Astrocyte of the spinal cord (primary cell): ENCODE measurements around the gene PIK3R3.

Experiments
- DNase-seq: peaks from one replicate; pipeline ENCODE4 v3.0.0; 2011; ENCODE audit warnings: low read depth, low spot score
- H3K4me3 ChIP-seq: 2 replicates; pipeline ENCODE4 v1.5.1; 2011; ENCODE audit warnings: low read depth, mild to moderate bottlenecking, low read length, moderate library complexity
- CTCF ChIP-seq: IDR thresholded peaks from 2 replicates; pipeline ENCODE4 v1.5.1; 2012; ENCODE audit warnings: low read depth, mild to moderate bottlenecking, low read length, inconsistent platforms
- in situ Hi-C: cut with HindIII; loops from 2 replicates; pipeline ENCODE4 v1.10.0; 2017; ENCODE audit warnings: low sequenced_read_pairs

The PIK3R3 gene

GRCh38 chr1:46076343-46076742 is 56.1 kb downstream of the PIK3R3 start:
- no peak for TF ChIP-seq CTCF
- H3K4me3 ChIP-seq, result no peak overlapping the region
- no peak for DNase-seq
- in situ Hi-C loops, result no loop called here

- H3K4me3 ChIP-seq, result no peak overlapping the region
- no peak for DNase-seq
- no peak for TF ChIP-seq CTCF
- in situ Hi-C loops, result no loop called here
These were observed 59.5 kb downstream of the PIK3R3 start for GRCh38 chr1:46072975-46073374.

GRCh38 chr1:46070164-46070814 is 62.1 kb downstream of the PIK3R3 start:
- TF ChIP-seq CTCF, result no peak
- in situ Hi-C loops, result no loop called here
- DNase-seq, result no peak
- no peak overlapping the region for H3K4me3 ChIP-seq

GRCh38 chr1:46068525-46068924 is 63.9 kb downstream of the PIK3R3 start:
- TF ChIP-seq CTCF, result no peak
- DNase-seq, result no peak
- in situ Hi-C loops, result no loop called here
- no peak overlapping the region for H3K4me3 ChIP-seq

- TF ChIP-seq CTCF, result no peak
- H3K4me3 ChIP-seq, result no peak overlapping the region
- no peak for DNase-seq
- in situ Hi-C loops, result no loop called here
These were observed 64.8 kb downstream of the PIK3R3 start for GRCh38 chr1:46067652-46068051.

- no peak for TF ChIP-seq CTCF
These were observed 67.0 kb downstream of the PIK3R3 start for GRCh38 chr1:46065405-46065804.

More at GRCh38 chr1:46065405-46065804, 67.0 kb downstream of the PIK3R3 start:
- in situ Hi-C loops, result no loop called here
- no peak for DNase-seq
- H3K4me3 ChIP-seq, result no peak overlapping the region
